Upper lobe of left lung (tissue), 4 donors: ENCODE measurements around the gene NDRG2.

ENCODE experiments used
- CTCF ChIP-seq, 6 experiments: fragments of 450-650 bp in 4 of 6; fragments of 200-600 bp in 2 of 6; sonication (generic) in 2 of 6; IDR thresholded peaks; one replicate each; pipeline ENCODE4 v1.5.1; 2016 to 2019; ENCODE audit warnings: antibody characterized with exemption in 6 of 6
- EP300 ChIP-seq, 4 donors: sonication (generic); formaldehyde crosslinking; IDR thresholded peaks; one replicate each; pipeline ENCODE4 v1.5.1; 2017; ENCODE audit warnings: antibody characterized with exemption in 4 of 4, control low read depth in 2 of 4
- POLR2A ChIP-seq, 4 donors: fragments of 450-650 bp; IDR thresholded peaks; one replicate each; pipeline ENCODE4 v1.5.1; 2016 to 2017; ENCODE audit warnings: antibody characterized with exemption in 4 of 4, mild to moderate bottlenecking in 2 of 4
- POLR2AphosphoS5 ChIP-seq, 2 donors: sonication (generic); formaldehyde crosslinking; IDR thresholded peaks; one replicate each; pipeline ENCODE4 v1.5.1; 2017; ENCODE audit warnings: antibody characterized with exemption in 2 of 2

GRCh38 chr14:21037156-21037555 lies 12.3 kb upstream of the NDRG2 start:
- TF ChIP-seq CTCF (IDR thresholded peaks at IDR 0.05) (no peak), POLR2A (IDR thresholded peaks at IDR 0.05) (no peak), POLR2AphosphoS5 (IDR thresholded peaks at IDR 0.05) (no peak), EP300 (IDR thresholded peaks at IDR 0.05) (no peak)
